A549 (cell line): Measurements from ENCODE around the gene U2AF1L4. TPM values are rescaled to one million over a fixed set of nuclear protein-coding genes. Genes with fewer than 3 reads are reported as not detected.

ENCODE experiments used
- ATAC-seq, 2 experiments: fragments of 200-7000 bp in 1 of 2; fragments of >200 bp in 1 of 2; cut with Nextera tagmentation in 1 of 2; cut with Tn5 transposase in 1 of 2; 3 replicates each; pipeline versions ENCODE4 v1.8.0 to v1.9.1; 2018 to 2020; ENCODE audit warnings: mild to moderate bottlenecking in 1 of 2, moderate library complexity in 1 of 2
- CTCF ChIA-PET: fragments of 300-600 bp; sonication (Branson Sonifier 250); formaldehyde crosslinking; extraction: SDS; loops from one replicate; lab custom pipeline; 2021; ENCODE audit warnings: antibody characterized with exemption, inconsistent platforms; lab: Yijun Ruan, JAX
- POLR2A ChIA-PET: fragments of 350-600 bp; formaldehyde crosslinking; extraction: SDS; loops from one replicate; lab custom pipeline; 2021; ENCODE audit warnings: antibody characterized with exemption, inconsistent platforms; lab: Yijun Ruan, JAX
- DNase-seq, 2 experiments: peaks; one replicate each; pipeline versions ENCODE4 v3.0.0 to v3.0.0-alpha.2; 2011 to 2016; ENCODE audit warnings: low read depth in 1 of 2, low spot score in 1 of 2
- FAIRE-seq: peaks from 2 replicates; lab custom pipeline; 2011; peaks lifted over from hg19 to GRCh38; lab: Jason Lieb, UNC
- H3K27ac ChIP-seq, 2 experiments: fragments of >200 bp; sonication (Bioruptor Twin); formaldehyde crosslinking; 3 replicates each; pipeline ENCODE4 v1.5.1; 2016 to 2017
- H3K4me1 ChIP-seq: fragments of >200 bp; sonication (Bioruptor Twin); formaldehyde crosslinking; 3 replicates; pipeline ENCODE4 v1.6.1; 2016
- H3K4me2 ChIP-seq: fragments of >200 bp; sonication (Bioruptor Twin); formaldehyde crosslinking; 3 replicates; pipeline ENCODE4 v1.6.1; 2016
- H3K4me3 ChIP-seq: fragments of >200 bp; sonication (Bioruptor Twin); formaldehyde crosslinking; 3 replicates; pipeline ENCODE4 v1.5.1; 2016
- H3K9me3 ChIP-seq: fragments of >200 bp; sonication (Bioruptor Twin); formaldehyde crosslinking; 3 replicates; pipeline ENCODE4 v1.6.1; 2016
- CEBPB ChIP-seq, 2 experiments: fragments of >200 bp in 1 of 2; sonication (Bioruptor Twin) in 1 of 2; formaldehyde crosslinking in 1 of 2; IDR thresholded peaks; 2 replicates each; pipeline ENCODE4 v1.6.1; 2012 to 2016
- CHD2 ChIP-seq: fragments of 150-350 bp; IDR thresholded peaks from 2 replicates; pipeline ENCODE4 v1.6.1; 2014; ENCODE audit warnings: low read length; ENCODE audit not compliant: partially characterized antibody
- EHF ChIP-seq: fragments of 250-450 bp; sonication (Bioruptor Pico); IDR thresholded peaks from 2 replicates; pipeline ENCODE4 v1.5.0; 2020; ENCODE audit warnings: mild to moderate bottlenecking
- EHMT2 ChIP-seq: fragments of 200-600 bp; sonication (generic); IDR thresholded peaks from 2 replicates; pipeline ENCODE4 v1.6.1; 2016; ENCODE audit warnings: antibody characterized with exemption, low read depth, mild to moderate bottlenecking, moderate library complexity
- GATA3 ChIP-seq: IDR thresholded peaks from 2 replicates; pipeline ENCODE4 v1.6.1; 2012; ENCODE audit warnings: borderline replicate concordance
- JUN ChIP-seq, 2 experiments: fragments of >200 bp; sonication (Bioruptor Twin); formaldehyde crosslinking; IDR thresholded peaks; 2 replicates in 1 of 2; 3 replicates in 1 of 2; pipeline ENCODE4 v1.6.1; 2016 to 2017
- MAZ ChIP-seq: fragments of 150-350 bp; IDR thresholded peaks from 2 replicates; pipeline ENCODE4 v1.6.1; 2014; ENCODE audit warnings: antibody characterized with exemption, low read depth, low read length, borderline replicate concordance
- MYC ChIP-seq: IDR thresholded peaks from 2 replicates; pipeline ENCODE4 v1.6.1; 2012; ENCODE audit warnings: mild to moderate bottlenecking, inconsistent platforms, low read length, improper control_type of control experiment, borderline replicate concordance
- NFE2L2 ChIP-seq: fragments of 150-350 bp; conservative IDR thresholded peaks from 2 replicates; pipeline ENCODE4 v1.6.1; 2014; ENCODE audit warnings: low read length
- PHF8 ChIP-seq: fragments of 200-600 bp; sonication (generic); IDR thresholded peaks from 2 replicates; pipeline ENCODE4 v1.6.1; 2016; ENCODE audit warnings: low read depth, mild to moderate bottlenecking, antibody characterized with exemption, moderate library complexity, borderline replicate concordance
- POLR2A ChIP-seq: IDR thresholded peaks from 2 replicates; pipeline ENCODE4 v1.6.1; 2012; ENCODE audit warnings: mild to moderate bottlenecking, low read length
- POLR2AphosphoS2 ChIP-seq: conservative IDR thresholded peaks from 2 replicates; pipeline ENCODE4 v1.6.1; 2012; ENCODE audit warnings: low read length, improper control_type of control experiment, inconsistent platforms
- RAD21 ChIP-seq, 2 experiments: fragments of >200 bp in 1 of 2; sonication (Bioruptor Twin) in 1 of 2; formaldehyde crosslinking in 1 of 2; IDR thresholded peaks in 1 of 2; conservative IDR thresholded peaks in 1 of 2; 2 replicates in 1 of 2; 3 replicates in 1 of 2; pipeline ENCODE4 v1.6.1; 2012 to 2018; ENCODE audit warnings: inconsistent platforms in 1 of 2
- RFX5 ChIP-seq: fragments of 450-650 bp; IDR thresholded peaks from 2 replicates; pipeline ENCODE4 v1.7.1; 2014; ENCODE audit warnings: antibody characterized with exemption, mild to moderate bottlenecking, moderate library complexity
- RNF2 ChIP-seq: fragments of 200-600 bp; sonication (generic); IDR thresholded peaks from 2 replicates; pipeline ENCODE4 v1.6.1; 2016; ENCODE audit warnings: low read depth, mild to moderate bottlenecking, antibody characterized with exemption, moderate library complexity, borderline replicate concordance
- TFCP2L1 ChIP-seq: fragments of 250-450 bp; sonication (Bioruptor Pico); IDR thresholded peaks from 2 replicates; pipeline ENCODE4 v1.5.0; 2021; ENCODE audit warnings: mild to moderate bottlenecking
- ZC3H11A ChIP-seq: fragments of 450-650 bp; IDR thresholded peaks from 2 replicates; pipeline ENCODE4 v1.6.1; 2014; ENCODE audit warnings: antibody characterized with exemption, mild to moderate bottlenecking
- ZFP36 ChIP-seq: fragments of 450-650 bp; IDR thresholded peaks from 2 replicates; pipeline ENCODE4 v1.6.1; 2014; ENCODE audit warnings: borderline replicate concordance; ENCODE audit not compliant: partially characterized antibody
- ZSCAN20 ChIP-seq: fragments of 250-450 bp; sonication (Bioruptor Pico); IDR thresholded peaks from 2 replicates; pipeline ENCODE4 v1.8.0; 2022; ENCODE audit warnings: mild to moderate bottlenecking, moderate library complexity
- WGBS: methylation state at CpG from one replicate; pipeline ENCODE4 v1.1.6; 2017; ENCODE audit errors: missing lambda C conversion rate; 5-methylcytosine and 5-hydroxymethylcytosine counted together
- polyA plus RNA-seq, 4 experiments: library from polyadenylated mRNA; depleted of rRNA in 3 of 4; stranded (reverse); fragments of >200 nt; fragmentation: RNase III in 1 of 4; extraction: RNeasy Plus Mini Kit Qiagen cat#74134 plus additional on column Dnase treatment in 1 of 4; gene quantifications; 2 replicates in 3 of 4; 3 replicates in 1 of 4; pipeline ENCODE4 v1.2.3, GENCODE V29; 2011 to 2017
- TF ChIP-seq, protein P1 (sequence below): fragments of 450-650 bp; IDR thresholded peaks from 2 replicates; pipeline ENCODE4 v1.6.1; 2014; ENCODE audit warnings: antibody characterized with exemption
- TF ChIP-seq, protein P2 (sequence below): IDR thresholded peaks from 2 replicates; pipeline ENCODE4 v1.6.1; 2012; ENCODE audit warnings: low read depth, borderline replicate concordance
- TF ChIP-seq, protein P3 (sequence below): fragments of >200 bp; sonication (Bioruptor Twin); formaldehyde crosslinking; IDR thresholded peaks from 3 replicates; pipeline ENCODE4 v1.6.1; 2016
- TF ChIP-seq, protein P4 (sequence below): IDR thresholded peaks from 2 replicates; pipeline ENCODE4 v1.6.1; 2012
- TF ChIP-seq, protein P5 (sequence below): IDR thresholded peaks from 2 replicates; pipeline ENCODE4 v1.6.1; 2012
- TF ChIP-seq, protein P6 (sequence below): fragments of >200 bp; sonication (Bioruptor Twin); formaldehyde crosslinking; IDR thresholded peaks from 3 replicates; pipeline ENCODE4 v1.5.1; 2016
- TF ChIP-seq, protein P7 (sequence below): fragments of >200 bp; sonication (Bioruptor Twin); formaldehyde crosslinking; IDR thresholded peaks from 2 replicates; pipeline ENCODE4 v1.6.1; 2016

Gene U2AF1L4
- polyA plus RNA-seq, 2 of the 4 experiments (the other 2 are of a cell fraction): 41.1 to 42.8 TPM

DNA sequence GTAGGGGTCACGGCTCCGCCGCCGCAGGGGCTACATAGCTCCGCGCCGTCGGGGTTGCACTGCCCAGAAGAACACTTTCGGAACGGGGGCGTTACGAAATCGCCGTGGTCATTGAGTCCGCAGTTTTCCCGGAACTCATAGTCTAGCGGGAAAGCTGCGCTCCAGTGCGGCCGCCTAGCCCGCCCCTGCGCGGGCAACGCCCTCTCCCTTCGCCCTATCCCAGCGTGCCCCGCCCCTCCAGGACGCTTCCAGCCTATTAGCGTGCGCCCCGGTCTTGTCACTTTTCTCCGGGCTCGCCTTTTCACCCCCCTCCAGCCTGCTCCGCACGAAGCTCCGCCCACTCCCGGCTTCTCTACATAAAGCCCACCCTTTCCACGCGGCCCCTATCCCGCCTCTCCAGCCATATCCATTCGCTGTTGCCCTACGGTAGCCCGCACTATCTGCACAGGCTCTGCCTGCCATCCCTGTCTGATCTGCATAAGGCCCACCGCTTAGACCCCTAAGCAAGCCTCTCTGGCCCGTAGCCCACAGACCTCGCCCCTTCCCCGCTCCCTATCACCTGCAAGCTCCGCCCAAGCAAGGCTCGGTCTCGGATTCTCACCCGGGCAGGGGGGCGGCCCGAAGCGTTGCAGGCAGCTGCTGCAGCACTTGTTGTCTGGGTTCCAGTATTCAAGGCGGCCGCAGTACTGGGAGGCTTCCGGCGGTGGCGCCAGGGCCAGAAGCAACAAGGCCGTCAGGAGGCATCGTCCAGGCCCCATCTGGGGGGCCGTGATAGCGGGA is 4.6 kb downstream of the U2AF1L4 start:
- peak overlapping the region; percentile 47 for H3K4me3 ChIP-seq
- ATAC-seq: peak; percentile 58 to 86
- peak; percentile 97 to 100 for DNase-seq
- no peaks in the 10 kb centered on the region for H3K9me3 ChIP-seq
- ChIA-PET POLR2A (interaction anchor here (0.5 to 2.0 kb wide), 20 partner anchors 8 to 273 kb away, joined by 3 to 10 read pairs (median 4); partner anchors contain the start of genes ALKBH6, COX6B1, HAUS5 and LIN37), CTCF (interaction anchor here (0.8 to 2.1 kb wide), 19 partner anchors 10 to 192 kb away, joined by 3 to 12 read pairs (median 5); partner anchors contain the start of genes KIRREL2 and PRODH2)
- peaks cover 20% of the 10 kb centered on the region for H3K4me1 ChIP-seq
- H3K27ac ChIP-seq: peak overlapping the region; percentile 70 to 84
- 2% methylated on average over 63 of the region's 63 CpGs for WGBS
- FAIRE-seq: peak; percentile 76
- peak overlapping the region; percentile 89 for H3K4me2 ChIP-seq
- TF ChIP-seq, protein P1, sequence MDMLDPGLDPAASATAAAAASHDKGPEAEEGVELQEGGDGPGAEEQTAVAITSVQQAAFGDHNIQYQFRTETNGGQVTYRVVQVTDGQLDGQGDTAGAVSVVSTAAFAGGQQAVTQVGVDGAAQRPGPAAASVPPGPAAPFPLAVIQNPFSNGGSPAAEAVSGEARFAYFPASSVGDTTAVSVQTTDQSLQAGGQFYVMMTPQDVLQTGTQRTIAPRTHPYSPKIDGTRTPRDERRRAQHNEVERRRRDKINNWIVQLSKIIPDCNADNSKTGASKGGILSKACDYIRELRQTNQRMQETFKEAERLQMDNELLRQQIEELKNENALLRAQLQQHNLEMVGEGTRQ: no peak; the same call in 1 of the 2 replicates
- peak; percentile 78 for TF ChIP-seq POLR2A
- TF ChIP-seq JUN (IDR thresholded peaks at IDR 0.05): peak in 1 of 2 experiments; percentile 12; a peak in 1 of 5 replicates
- TF ChIP-seq, protein P2, sequence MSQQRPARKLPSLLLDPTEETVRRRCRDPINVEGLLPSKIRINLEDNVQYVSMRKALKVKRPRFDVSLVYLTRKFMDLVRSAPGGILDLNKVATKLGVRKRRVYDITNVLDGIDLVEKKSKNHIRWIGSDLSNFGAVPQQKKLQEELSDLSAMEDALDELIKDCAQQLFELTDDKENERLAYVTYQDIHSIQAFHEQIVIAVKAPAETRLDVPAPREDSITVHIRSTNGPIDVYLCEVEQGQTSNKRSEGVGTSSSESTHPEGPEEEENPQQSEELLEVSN: peak; percentile 63
- TF ChIP-seq CEBPB (IDR thresholded peaks at IDR 0.05): peak; percentile 78 to 94; a peak in 3 of 4 replicates
- TF ChIP-seq, protein P3, sequence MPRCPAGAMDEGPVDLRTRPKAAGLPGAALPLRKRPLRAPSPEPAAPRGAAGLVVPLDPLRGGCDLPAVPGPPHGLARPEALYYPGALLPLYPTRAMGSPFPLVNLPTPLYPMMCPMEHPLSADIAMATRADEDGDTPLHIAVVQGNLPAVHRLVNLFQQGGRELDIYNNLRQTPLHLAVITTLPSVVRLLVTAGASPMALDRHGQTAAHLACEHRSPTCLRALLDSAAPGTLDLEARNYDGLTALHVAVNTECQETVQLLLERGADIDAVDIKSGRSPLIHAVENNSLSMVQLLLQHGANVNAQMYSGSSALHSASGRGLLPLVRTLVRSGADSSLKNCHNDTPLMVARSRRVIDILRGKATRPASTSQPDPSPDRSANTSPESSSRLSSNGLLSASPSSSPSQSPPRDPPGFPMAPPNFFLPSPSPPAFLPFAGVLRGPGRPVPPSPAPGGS: peak; percentile 72; the same call in 2 of the 3 replicates
- peak; percentile 80 for TF ChIP-seq RFX5
- no peak for TF ChIP-seq MAZ
- TF ChIP-seq, protein P4, sequence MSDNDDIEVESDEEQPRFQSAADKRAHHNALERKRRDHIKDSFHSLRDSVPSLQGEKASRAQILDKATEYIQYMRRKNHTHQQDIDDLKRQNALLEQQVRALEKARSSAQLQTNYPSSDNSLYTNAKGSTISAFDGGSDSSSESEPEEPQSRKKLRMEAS: peak; percentile 82
- TF ChIP-seq, protein P5, sequence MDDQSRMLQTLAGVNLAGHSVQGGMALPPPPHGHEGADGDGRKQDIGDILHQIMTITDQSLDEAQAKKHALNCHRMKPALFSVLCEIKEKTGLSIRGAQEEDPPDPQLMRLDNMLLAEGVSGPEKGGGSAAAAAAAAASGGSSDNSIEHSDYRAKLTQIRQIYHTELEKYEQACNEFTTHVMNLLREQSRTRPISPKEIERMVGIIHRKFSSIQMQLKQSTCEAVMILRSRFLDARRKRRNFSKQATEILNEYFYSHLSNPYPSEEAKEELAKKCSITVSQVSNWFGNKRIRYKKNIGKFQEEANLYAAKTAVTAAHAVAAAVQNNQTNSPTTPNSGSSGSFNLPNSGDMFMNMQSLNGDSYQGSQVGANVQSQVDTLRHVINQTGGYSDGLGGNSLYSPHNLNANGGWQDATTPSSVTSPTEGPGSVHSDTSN: 0 out of 2 replicates have a peak, but pooled peaks have one; percentile 40
- peak in 1 of 2 experiments; percentile 3; a peak in 1 of 5 replicates for TF ChIP-seq RAD21 (conservative IDR thresholded peaks at IDR 0.05 in 1 of 2, IDR thresholded peaks at IDR 0.05 in 1 of 2)
- peak; percentile 15; the same call in 1 of the 2 replicates for TF ChIP-seq GATA3
- no peak for TF ChIP-seq ZSCAN20 (CRISPR knock-in tag)
- peak; percentile 26 for TF ChIP-seq ZFP36
- no peak for TF ChIP-seq ZC3H11A
- TF ChIP-seq POLR2AphosphoS2: 0 out of 2 replicates have a peak, but pooled peaks have one; percentile 1
- TF ChIP-seq MYC: 0 out of 2 replicates have a peak, but pooled peaks have one; percentile 48
- no peak for TF ChIP-seq NFE2L2
- 0 out of 2 replicates have a peak, but pooled peaks have one; percentile 38 for TF ChIP-seq TFCP2L1 (CRISPR knock-in tag)

DNA sequence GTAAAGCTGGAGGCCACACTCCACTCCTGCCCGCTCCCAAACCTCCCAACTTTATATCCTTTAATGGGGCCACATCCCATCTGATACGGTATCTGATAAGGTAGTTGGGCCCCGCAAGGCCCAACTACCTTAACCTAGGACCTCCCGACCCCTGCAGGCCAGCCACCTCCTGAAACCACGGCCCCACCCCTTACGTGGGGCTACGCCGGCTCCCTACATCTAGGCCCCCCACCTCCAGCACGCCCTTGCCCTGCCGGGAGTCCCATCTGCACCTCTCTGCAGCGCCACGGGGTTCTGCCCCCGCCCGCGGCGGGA is 5.2 kb downstream of the U2AF1L4 start:
- ATAC-seq (peak; percentile 11 to 31), DNase-seq (no peak), FAIRE-seq (no peak)
- ChIA-PET CTCF (interaction anchor here (0.8 to 2.1 kb wide), 17 partner anchors 9 to 192 kb away, joined by 3 to 12 read pairs (median 5); partner anchors contain the start of genes KIRREL2 and PRODH2), POLR2A (interaction anchor here (0.5 to 2.0 kb wide), 19 partner anchors 8 to 274 kb away, joined by 3 to 10 read pairs (median 4); partner anchors contain the start of genes ALKBH6, COX6B1, HAUS5 and LIN37)
- Histone ChIP-seq H3K9me3 (no peaks in the 10 kb centered on the region), H3K27ac (peak overlapping the region; percentile 70 to 83), H3K4me2 (peak overlapping the region; percentile 89), H3K4me1 (peaks cover 20% of the 10 kb centered on the region), H3K4me3 (peak overlapping the region; percentile 47)
- WGBS: 16% methylated on average over 16 of the region's 16 CpGs
- TF ChIP-seq, protein P6, sequence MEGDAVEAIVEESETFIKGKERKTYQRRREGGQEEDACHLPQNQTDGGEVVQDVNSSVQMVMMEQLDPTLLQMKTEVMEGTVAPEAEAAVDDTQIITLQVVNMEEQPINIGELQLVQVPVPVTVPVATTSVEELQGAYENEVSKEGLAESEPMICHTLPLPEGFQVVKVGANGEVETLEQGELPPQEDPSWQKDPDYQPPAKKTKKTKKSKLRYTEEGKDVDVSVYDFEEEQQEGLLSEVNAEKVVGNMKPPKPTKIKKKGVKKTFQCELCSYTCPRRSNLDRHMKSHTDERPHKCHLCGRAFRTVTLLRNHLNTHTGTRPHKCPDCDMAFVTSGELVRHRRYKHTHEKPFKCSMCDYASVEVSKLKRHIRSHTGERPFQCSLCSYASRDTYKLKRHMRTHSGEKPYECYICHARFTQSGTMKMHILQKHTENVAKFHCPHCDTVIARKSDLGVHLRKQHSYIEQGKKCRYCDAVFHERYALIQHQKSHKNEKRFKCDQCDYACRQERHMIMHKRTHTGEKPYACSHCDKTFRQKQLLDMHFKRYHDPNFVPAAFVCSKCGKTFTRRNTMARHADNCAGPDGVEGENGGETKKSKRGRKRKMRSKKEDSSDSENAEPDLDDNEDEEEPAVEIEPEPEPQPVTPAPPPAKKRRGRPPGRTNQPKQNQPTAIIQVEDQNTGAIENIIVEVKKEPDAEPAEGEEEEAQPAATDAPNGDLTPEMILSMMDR: no peak
- TF ChIP-seq EHF (CRISPR knock-in tag): no peak
- TF ChIP-seq RFX5: no peak
- no peak for TF ChIP-seq MYC
- TF ChIP-seq, protein P1: no peak
- TF ChIP-seq RNF2: peak; percentile 84; the same call in 1 of the 2 replicates
- no peak for TF ChIP-seq RAD21 (conservative IDR thresholded peaks at IDR 0.05 in 1 of 2, IDR thresholded peaks at IDR 0.05 in 1 of 2)
- TF ChIP-seq, protein P2: no peak
- peak; percentile 19; the same call in 1 of the 2 replicates for TF ChIP-seq PHF8
- TF ChIP-seq CHD2: no peak
- TF ChIP-seq, protein P7, sequence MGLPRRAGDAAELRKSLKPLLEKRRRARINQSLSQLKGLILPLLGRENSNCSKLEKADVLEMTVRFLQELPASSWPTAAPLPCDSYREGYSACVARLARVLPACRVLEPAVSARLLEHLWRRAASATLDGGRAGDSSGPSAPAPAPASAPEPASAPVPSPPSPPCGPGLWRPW: no peak
- no peak for TF ChIP-seq EHMT2
